Measurements from ENCODE around the gene ANKRD62. TPM values are rescaled to one million over a fixed set of nuclear protein-coding genes. Genes with fewer than 3 reads are reported as not detected.

ANKRD62 gene
- total RNA-seq, 1 donor from 2014 or later = not detected

DNA sequence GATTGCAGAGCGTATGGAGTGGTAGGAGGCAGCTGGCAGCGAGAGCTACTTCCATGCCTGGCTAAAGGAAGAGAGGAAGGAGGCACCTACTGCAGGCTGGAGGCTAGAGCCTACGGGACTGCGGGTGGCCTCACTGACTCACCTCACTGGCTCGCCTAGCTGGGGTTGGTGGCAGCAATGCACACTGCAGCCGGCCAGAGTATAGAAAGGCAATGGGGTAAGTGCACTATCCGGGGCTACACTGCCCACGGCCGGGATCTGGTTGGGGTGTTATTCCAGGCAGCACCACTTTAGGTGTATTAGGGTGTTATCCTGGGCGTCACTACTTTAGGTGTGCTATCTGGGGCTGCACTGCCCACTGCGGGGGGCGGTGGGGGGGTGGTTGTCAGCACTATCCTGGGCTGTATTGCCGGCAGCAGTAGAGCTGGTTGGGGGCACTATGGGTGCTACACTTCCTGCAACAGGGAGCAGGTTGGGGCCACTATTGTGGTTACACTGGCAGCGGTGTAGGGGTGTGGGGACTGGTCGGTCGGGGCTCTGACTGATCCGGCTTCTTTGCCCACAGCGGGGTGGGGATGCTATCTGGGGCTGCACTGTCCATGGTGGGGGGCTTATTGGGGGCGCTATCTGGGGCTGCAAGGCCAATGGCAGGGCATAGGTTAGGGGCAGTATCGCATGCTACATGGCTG, 33.3 kb upstream of the ANKRD62 start:
- Mint-ChIP-seq H3K27me3 (ENCODE audit: low read depth) (no peaks in the 10 kb centered on the region), H3K27ac (ENCODE audit: unreplicated experiment) (no peak overlapping the region), H3K4me3 (ENCODE audit: unreplicated experiment) (no peak overlapping the region), H3K9me3 (ENCODE audit: low read depth) (no peaks in the 10 kb centered on the region), H3K36me3 (ENCODE audit: low read depth) (no peaks in the 10 kb centered on the region), H3K4me1 (ENCODE audit: low read depth) (peaks cover 8% of the 10 kb centered on the region)
- TF ChIP-seq, protein P1, sequence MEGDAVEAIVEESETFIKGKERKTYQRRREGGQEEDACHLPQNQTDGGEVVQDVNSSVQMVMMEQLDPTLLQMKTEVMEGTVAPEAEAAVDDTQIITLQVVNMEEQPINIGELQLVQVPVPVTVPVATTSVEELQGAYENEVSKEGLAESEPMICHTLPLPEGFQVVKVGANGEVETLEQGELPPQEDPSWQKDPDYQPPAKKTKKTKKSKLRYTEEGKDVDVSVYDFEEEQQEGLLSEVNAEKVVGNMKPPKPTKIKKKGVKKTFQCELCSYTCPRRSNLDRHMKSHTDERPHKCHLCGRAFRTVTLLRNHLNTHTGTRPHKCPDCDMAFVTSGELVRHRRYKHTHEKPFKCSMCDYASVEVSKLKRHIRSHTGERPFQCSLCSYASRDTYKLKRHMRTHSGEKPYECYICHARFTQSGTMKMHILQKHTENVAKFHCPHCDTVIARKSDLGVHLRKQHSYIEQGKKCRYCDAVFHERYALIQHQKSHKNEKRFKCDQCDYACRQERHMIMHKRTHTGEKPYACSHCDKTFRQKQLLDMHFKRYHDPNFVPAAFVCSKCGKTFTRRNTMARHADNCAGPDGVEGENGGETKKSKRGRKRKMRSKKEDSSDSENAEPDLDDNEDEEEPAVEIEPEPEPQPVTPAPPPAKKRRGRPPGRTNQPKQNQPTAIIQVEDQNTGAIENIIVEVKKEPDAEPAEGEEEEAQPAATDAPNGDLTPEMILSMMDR (IDR thresholded peaks at IDR 0.05) = no peak
- DNase-seq (ENCODE audit: low spot score) = no peak

DNA sequence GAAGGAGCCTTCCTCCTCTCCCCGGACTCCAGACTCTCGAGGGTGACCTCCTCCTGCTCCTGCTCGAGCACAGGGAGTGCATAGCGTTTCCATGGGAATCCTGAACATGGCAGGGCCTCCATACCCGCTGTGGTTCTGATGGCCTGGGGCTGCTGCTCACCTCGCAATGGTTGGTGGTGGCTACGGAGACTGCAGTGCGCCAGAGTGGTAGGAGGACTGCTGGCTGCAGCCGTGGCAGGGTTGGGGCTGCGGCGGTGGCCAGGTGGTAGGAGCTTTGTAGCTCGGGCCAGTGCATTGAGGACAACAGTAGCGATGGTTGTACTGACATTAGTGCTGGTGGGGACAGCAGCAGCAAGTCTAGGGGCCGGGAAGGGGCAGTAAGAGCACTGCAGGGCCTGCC, 32.0 kb upstream of the ANKRD62 start:
- DNase-seq (ENCODE audit: low spot score) = no peak
- TF ChIP-seq, protein P1 (IDR thresholded peaks at IDR 0.05) = no peak
- Mint-ChIP-seq H3K9me3 (ENCODE audit: low read depth) (no peaks in the 10 kb centered on the region), H3K27me3 (ENCODE audit: low read depth) (peaks cover 2% of the 10 kb centered on the region), H3K4me1 (ENCODE audit: low read depth) (no peaks in the 10 kb centered on the region), H3K36me3 (ENCODE audit: low read depth) (no peaks in the 10 kb centered on the region), H3K27ac (ENCODE audit: unreplicated experiment) (no peak overlapping the region), H3K4me3 (ENCODE audit: unreplicated experiment) (no peak overlapping the region)

DNA sequence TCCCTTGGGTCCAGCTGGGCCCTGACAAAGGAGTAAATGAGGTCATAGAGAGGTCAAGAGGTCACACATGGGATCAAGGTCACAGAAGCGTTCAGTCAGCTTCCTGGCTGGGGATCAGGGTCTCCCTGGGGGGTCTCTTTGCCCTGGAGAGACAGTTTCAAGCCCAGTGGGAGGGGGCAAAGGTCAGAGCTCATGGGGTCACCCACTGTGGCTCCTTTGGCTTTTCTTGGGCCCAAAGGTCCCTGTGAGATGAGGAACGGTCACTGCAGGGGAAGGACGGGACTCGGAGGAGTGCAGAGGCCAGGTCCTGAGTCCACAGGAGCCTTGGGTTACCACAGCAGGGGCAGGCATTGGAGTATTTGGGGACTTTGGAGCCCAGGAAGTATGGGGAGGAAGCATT, 30.7 kb upstream of the ANKRD62 start:
- TF ChIP-seq, protein P1 (IDR thresholded peaks at IDR 0.05) = no peak

DNA sequence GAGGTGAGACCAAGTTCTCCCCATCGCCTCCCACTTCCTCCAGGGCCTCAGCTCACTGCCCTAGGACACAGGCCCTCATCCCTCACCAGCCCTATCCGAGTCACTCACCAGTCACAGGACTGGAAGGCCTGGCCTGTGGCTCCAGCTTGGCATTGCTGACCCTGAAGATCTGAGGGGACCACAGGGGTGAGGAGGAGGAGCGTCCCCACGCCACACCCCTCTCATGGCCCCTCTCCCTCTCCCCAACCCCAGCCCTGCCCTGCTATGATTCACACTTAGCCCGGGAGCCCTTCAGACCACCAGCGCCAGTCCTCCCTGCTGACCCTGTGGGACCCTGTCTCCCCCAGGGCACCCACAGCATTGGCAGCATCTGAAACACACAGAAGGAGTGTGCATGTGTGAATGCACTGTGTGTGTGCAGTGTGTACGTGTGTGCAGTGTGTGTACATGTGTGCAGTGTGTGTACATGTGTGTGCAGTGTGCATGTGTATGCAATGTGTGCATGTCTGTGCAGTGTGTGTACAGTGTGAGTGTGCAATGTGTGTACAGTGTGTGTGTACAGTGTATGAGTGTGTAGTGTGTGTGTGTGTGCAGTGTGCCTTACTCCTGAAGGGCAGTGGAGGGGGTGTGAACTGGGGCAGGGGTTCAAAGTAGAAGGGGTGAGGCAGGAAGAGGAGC, 29.4 kb upstream of the ANKRD62 start:
- Mint-ChIP-seq H3K4me3 (ENCODE audit: unreplicated experiment) (no peak overlapping the region), H3K36me3 (ENCODE audit: low read depth) (no peaks in the 10 kb centered on the region), H3K9me3 (ENCODE audit: low read depth) (no peaks in the 10 kb centered on the region), H3K4me1 (ENCODE audit: low read depth) (no peaks in the 10 kb centered on the region), H3K27ac (ENCODE audit: unreplicated experiment) (no peak overlapping the region), H3K27me3 (ENCODE audit: low read depth) (peaks cover 2% of the 10 kb centered on the region)
- TF ChIP-seq, protein P1 (IDR thresholded peaks at IDR 0.05) = no peak
- no peak for DNase-seq (ENCODE audit: low spot score)

More for the DNA sequence above, 30.7 kb upstream of the ANKRD62 start:
- no peak for DNase-seq (ENCODE audit: low spot score)
- peaks cover 2% of the 10 kb centered on the region for H3K27me3 Mint-ChIP-seq (ENCODE audit: low read depth)
- H3K4me3 Mint-ChIP-seq (ENCODE audit: unreplicated experiment) = no peak overlapping the region
- H3K9me3 Mint-ChIP-seq (ENCODE audit: low read depth) = no peaks in the 10 kb centered on the region
- no peaks in the 10 kb centered on the region for H3K4me1 Mint-ChIP-seq (ENCODE audit: low read depth)
- no peaks in the 10 kb centered on the region for H3K36me3 Mint-ChIP-seq (ENCODE audit: low read depth)
- H3K27ac Mint-ChIP-seq (ENCODE audit: unreplicated experiment) = no peak overlapping the region

DNA sequence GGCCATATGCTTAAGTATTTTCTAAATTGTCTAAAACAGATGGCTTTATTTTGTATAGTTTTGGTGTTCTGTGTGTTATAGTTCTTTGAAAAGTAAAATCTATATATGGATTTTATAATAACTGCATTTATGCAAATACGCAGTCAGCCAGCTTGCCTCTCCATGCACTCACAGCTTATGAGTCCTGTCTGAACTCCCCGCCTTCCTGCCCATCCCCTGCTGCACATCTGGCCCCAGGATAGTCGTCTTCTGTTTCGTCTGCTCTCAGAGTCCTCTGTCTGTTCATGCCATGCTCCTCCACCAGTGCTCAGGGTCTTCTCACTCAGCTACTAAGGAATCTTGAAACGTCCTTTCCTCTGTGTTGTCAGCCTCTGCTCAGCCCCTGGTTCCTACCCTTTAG, 28.2 kb upstream of the ANKRD62 start:
- peaks cover 2% of the 10 kb centered on the region for H3K27me3 Mint-ChIP-seq (ENCODE audit: low read depth)
- TF ChIP-seq, protein P1 (IDR thresholded peaks at IDR 0.05) = no peak
- H3K36me3 Mint-ChIP-seq (ENCODE audit: low read depth) = no peaks in the 10 kb centered on the region
- H3K4me3 Mint-ChIP-seq (ENCODE audit: unreplicated experiment) = no peak overlapping the region
- H3K27ac Mint-ChIP-seq (ENCODE audit: unreplicated experiment) = no peak overlapping the region
- no peaks in the 10 kb centered on the region for H3K9me3 Mint-ChIP-seq (ENCODE audit: low read depth)
- no peak for DNase-seq (ENCODE audit: low spot score)
- H3K4me1 Mint-ChIP-seq (ENCODE audit: low read depth) = no peaks in the 10 kb centered on the region

Data from chondrocyte (in vitro differentiated cells).